NOMO-1 treated with dmso at 0.1 percent for 144 hours (cell line): ENCODE measurements around the gene DNAJA2.

ENCODE experiments used
- DNase-seq: peaks from one replicate; lab custom pipeline; 2025; ENCODE audit not compliant: unreplicated experiment; lab: John Stamatoyannopoulos, UW

The DNAJA2 gene

GRCh38 chr16:46906360-46907060 lies 67.0 kb downstream of the DNAJA2 start:
- no peak for DNase-seq
